NK-92 treated with Interleukin-12 subunit alpha and Interleukin-12 subunit beta, amount 100 ng/mL, for 24 hours (cell line): ENCODE results near the gene ASNSD1.
A peak's percentile ranks its signal among the peaks of the same experiment; 100 is the strongest.

Source experiments
- DNase-seq: peaks from one replicate; lab custom pipeline; 2025; lab: John Stamatoyannopoulos, UW

The ASNSD1 gene

DNA sequence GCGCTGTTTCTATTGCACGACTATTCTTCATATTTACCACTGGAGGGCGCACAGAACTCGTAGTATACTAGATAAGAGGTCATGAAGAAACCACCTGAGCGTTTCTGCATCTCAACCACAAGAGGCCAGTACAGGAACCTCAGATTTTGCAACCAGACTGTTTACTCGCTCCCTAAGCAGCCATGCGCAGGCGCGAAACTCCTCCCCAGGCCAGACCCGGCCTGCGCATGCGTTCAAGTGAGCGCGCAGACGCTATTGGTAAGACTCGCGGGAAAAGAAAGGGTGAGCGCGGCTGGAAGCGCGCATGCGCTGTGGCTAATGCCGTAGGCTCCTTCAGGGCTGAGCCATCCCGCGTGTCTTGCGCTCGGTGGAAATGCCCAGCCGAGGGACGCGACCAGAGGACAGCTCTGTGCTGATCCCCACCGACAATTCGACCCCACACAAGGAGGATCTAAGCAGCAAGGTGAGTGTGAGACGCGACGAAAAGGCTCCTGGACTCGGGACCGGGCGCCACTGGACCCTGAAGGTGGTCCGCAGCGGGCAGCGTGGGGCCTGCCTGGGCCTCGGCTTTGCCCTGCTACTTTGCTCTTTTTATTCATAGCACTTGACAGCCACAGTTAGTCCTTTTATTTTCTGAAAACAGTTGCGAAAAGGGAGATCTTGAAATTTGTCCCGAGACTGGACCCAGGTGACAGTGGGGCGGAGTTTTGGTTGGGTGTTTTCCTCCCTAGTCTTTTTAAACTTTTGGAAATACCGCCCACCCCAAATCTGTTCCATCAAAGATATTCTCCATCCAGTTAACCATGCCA lies at the start of gene ASNSD1:
TSS of gene ASNSD1 (plus strand) at position 312 of the 809 bp plus-strand sequence. CDS start 4,674 bp downstream, outside the sequence.
- DNase-seq: peak; percentile 97

DNA sequence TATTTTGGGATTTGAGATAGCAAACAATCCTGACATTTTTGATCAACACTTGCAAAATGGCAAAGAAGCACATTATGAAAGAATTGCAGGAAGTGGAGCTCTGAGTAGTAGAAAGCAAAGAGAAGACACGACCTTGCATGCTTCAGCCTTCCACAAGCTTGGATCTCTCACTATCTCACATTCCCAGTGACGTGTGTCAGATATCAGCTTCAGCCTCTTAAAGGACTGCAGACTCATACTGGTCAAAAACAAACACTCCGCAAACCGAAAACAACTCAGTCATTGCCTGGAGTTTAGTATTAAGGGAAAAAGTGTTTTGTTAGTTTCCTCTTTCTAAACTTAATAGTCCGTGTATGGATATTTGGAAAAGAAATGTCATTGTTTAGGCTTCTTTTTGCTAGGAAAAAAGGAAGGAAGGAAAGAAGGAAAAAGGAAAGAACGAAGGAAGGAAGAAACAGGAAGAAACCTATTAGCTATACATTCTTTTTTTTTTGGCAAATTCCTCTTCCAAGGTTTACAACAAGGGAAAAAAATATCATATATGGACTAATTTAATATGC lies 48.1 kb upstream of the ASNSD1 start:
- DNase-seq: no peak

DNA sequence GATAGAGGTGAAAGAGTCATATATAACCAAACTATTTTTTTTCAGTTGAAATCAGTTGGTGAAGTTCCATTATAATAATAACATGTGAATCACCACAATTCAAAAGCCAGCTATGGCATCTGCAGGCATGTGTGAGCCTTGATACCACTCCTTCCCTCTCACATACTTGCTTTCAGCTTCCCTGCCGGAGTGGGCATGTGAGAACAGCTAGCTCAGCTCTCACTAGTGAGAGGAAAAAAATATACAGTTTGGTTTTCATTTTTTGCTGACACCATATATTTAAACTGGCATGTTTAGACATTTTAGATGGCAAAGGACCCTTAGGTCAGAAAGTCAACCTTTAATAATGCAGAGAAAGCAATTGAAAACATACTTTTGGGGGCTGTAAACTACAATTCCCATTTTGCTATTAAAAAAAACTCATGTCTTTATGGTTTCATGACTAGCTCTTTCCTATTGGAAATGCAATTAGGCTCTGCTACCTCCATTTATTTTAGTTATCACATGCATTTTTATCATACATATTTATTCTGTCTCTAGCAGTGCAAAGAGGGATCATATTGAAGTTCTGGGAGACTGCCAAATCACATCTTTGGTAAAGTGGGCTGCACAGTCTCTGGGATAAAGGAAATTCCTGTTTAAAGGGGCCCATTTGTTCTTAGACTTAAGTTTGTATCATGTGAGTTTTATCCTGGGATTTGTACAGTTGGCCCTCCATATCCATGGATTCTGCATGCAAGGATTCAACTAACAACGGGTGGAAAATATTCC lies 47.4 kb upstream of the ASNSD1 start:
- no peak for DNase-seq

DNA sequence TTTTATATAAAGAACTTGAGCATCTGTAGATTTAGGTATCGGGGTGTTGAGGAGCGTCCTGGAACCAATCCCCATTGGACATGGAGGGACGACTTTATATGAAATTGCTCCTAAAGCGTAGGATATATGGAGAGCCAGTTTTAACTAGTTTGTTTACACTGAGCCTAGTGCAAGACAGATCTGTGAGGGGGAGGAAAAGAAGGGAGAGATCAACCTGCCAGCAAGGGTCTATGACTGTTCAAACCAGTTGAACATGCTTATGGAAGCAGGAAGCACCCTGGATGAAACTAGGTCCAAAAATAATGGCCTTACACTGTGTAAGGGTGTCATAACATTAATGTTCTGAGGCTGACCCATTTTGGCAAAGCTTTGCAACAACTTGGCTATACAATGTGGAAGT lies 46.7 kb upstream of the ASNSD1 start:
- DNase-seq: no peak

DNA sequence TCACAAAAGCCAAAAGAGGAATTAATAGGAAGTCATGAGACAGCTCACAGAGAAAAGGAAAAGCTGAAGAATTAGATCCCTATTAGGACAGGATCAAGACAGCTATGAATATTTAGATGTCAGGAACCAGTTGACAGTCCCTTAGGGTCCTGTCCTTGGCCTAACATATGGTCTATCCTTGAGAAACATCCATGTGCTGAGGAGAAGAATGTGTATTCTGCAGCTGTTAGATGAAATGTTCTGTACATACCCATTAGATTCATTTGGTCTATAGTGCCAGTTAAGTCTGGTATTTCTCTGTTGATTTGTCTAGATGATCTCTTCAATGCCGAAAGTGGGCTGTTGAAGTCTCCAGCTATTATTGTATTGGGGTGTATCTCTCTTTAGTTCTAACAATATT lies 43.1 kb upstream of the ASNSD1 start:
- no peak for DNase-seq

DNA sequence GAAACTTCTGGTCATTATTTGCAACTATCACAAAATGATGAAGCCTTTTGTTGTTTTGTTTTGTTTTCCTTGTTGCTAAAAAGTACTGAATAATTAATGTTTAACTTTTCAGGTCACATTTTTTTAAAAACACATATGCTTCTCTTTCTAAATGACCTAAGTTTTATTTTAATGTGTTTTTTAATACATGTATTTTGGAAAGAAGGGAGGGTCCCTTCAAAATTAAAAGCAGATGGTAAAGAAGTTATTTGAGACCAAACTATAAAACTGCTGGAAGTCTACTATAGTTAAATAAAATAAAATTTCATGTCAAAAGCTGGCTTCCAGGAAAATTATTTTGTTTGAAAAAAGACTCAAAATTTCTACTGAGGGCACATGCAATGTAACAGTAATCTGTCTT lies 39.5 kb upstream of the ASNSD1 start:
- no peak for DNase-seq

DNA sequence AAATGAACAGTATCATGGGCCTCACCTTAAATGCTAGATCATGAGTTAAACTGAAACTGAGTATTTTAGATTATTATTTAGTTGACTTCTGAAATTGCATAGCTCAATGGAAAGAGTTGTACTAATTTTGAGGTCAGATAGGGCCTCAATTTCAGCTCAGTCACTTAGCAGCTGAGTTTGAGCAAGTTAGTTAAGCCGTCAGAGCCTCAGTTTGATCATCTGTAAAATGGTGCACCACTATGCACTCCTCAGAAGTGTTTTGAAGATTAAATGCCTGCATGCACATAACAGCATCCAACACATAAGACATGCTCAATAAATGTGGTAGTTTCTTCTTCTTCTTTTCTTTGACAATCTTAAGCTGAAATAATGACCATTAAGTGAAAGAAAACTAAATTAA lies 38.2 kb upstream of the ASNSD1 start:
- no peak for DNase-seq

DNA sequence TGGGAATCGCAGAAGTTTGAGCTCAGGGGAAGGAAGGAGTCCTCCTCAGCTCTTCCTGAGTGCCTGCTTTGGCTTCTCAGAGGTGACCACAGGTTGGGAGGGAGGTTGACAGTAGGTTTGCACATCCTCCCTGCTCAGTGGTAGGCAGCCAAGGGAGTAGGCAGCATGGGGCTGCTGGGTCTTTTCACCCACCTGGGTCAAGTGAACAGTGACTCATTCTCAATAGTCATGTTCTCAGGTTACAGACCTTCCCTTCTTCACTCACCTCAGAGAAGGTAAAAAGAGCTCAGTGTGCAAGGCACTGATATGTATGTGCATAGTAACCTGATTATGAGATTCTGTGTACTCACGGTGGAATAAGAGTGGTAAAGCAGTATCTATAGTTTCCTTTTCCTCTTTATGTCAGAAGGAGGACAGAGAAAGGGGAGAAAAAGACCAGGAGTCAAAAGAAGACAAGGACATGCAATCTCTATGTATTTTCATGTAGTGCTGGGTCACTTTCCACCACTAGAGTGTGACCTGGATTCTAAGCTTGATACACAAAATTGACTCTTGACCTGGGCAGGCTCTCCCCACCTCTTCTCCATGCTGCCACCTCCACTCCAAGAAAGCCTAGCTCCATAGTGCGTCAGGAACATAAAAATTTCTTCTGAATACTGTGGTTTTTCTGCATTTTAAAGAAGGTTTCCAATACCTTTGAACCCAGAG lies 36.5 kb upstream of the ASNSD1 start:
- DNase-seq: no peak

DNA sequence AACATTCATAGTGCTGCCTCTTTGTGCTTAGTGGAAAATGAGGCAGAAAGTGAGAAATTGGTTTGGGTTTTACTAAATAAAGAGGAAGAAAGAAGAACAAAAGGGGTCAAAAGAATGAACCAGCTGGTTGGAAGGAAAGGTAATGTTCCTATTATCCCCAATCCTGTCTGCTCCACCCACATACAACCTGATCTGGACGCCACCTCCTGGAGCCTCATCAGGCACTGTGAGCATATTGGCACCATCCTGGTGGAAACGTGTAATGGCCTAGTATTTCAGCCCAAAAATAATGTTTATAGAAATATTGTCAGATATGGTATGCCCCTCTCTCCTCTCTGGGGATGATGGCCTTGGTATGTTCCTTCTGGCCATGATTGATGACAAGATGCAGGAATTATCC lies 35.6 kb upstream of the ASNSD1 start:
- DNase-seq: no peak

DNA sequence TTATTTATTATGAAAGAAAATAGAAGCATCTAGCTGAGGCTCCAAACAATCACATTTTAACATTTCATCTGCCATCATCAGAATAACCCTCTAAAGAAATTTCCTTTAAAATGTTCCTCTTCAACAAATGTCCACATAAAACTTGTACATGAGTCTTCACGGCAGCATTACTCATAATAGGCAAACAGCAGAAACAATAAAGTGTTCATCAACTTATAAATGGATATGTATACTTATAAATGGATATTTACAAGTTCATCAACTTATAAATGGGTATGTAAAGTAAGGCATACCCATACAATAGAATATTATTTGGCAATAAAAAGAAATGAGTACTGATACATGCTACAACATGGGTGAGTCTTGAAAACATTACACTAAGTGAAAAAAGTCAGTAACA lies 33.5 kb upstream of the ASNSD1 start:
- DNase-seq: no peak

DNA sequence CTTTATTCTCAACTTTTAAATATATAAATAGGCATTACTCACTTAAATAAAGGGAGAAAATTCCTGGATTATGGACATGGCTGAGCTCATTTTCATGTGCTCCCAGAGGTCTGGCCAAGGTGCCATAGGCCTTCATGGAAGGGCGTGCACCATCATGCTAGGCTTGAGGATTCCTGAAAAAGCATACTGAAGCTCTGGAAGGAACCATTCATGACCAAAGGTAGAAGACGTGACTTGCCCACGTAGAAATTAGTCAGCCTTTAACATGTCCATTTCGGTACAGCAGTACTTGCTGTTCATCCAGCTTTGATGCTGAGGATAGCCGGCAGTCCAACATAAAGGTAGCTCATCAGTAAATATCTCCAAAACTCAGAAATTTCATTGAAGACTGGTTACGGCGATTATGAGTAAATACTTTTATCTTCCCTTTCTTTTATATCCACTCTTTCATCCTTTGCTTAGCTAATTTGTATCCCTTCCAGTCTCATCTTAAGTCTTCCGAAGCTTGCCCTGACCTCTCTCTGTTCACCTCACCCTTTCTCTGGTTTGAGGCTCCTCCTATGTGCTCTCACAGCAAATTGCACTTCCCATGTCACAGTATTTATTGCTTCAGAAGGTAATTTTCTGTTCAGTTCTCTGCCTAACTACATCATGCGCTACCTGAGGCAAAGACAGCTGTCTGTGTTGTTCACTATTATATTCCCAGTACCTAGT lies 32.3 kb upstream of the ASNSD1 start:
- DNase-seq: no peak

DNA sequence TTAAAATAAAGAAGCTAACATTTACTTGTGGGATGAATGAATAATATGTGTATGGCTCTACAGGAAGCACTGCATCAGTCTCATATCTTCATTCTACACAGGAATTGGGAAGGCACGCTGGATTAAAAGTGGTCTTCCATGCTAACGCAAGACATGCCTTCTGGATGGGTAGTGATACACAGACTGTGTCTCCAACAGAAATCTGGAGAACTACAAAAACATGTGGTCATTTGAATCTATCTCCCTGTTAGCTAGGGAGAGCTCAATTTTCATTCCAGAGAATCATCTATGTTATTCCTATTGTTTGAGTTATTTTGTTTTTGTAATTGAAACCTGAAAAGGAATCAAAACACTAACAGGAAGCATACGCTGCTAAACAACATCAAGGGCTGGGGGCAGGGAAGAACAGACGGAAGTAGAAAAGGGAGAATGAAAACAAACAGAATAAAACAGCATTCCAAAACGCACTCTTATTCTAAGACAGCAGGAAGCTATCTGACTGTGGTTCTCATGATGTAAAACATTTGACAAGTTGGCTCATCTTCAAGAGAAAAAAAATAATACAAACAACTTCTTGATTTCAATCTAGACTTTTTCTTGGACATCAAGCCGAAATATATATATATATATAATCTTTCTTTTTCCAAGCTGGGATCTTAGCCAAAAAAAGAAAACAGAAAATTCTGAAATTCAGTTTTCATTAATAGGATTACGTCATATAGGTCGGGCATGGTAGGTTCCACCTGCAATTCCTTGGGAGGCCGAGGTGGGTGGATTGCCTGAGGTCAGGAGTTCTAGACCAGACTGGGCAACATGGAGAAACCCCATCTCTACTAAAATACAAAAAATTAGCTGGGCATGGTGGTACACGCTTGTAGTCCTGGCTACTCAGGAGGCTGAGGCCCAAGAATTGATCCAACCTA lies 31.5 kb upstream of the ASNSD1 start:
- DNase-seq: no peak

DNA sequence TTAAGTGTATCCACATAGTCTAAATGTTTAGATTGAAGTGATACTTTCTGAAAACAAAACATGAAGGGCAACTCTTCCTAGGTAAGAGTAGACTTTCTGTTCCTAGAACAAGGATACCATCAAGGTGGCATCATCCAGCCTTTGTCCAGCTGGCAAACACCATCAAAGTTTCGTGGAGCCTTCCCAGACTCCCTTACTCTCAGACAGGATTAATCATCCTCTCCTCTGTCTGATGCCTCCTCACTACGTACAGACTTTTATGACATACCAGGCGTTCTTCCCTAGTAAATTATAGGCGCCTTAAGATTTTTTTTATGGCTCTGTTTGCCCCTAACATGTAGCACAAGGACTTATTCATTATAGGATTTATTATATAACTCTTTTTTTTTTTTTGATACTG lies 29.4 kb upstream of the ASNSD1 start:
- DNase-seq: no peak

DNA sequence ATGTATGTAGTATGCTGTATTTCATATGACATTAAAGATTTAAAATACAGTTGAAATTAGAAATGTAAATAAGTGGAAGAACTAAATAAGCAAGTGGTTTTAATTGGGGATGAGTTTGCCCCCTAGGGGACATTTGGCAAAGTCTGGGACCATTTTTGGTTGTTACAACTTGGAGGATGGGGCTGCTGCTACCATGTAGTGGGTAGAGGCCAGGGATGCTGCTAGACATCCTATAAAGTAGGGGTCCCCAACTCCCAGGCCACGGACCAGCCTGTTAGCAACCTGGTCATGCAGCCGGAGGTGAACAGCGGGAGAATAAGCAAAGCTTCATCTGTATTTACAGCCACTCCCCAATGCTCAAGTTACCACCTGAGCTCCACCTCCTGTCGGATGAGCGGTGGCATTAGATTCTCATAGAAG lies 27.9 kb upstream of the ASNSD1 start:
- no peak for DNase-seq

DNA sequence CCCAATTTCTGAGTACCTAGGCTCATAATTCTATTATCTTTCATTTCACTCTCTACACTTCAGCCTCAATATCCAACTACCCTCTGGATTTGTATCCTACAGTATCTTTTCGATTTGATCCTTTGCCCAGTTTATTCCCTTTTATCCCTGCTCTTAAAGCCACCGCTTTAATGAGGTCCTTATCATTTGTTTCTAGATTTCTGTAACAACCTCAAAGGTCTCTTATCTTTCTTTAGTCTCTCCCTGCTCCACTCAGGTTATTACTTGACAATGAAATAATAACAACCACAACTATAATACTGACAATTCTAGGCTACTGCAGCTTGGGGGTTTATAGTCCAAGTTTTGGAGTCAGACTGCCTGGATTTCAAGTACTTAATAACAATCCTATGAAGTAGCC lies 25.9 kb upstream of the ASNSD1 start:
- DNase-seq: no peak

DNA sequence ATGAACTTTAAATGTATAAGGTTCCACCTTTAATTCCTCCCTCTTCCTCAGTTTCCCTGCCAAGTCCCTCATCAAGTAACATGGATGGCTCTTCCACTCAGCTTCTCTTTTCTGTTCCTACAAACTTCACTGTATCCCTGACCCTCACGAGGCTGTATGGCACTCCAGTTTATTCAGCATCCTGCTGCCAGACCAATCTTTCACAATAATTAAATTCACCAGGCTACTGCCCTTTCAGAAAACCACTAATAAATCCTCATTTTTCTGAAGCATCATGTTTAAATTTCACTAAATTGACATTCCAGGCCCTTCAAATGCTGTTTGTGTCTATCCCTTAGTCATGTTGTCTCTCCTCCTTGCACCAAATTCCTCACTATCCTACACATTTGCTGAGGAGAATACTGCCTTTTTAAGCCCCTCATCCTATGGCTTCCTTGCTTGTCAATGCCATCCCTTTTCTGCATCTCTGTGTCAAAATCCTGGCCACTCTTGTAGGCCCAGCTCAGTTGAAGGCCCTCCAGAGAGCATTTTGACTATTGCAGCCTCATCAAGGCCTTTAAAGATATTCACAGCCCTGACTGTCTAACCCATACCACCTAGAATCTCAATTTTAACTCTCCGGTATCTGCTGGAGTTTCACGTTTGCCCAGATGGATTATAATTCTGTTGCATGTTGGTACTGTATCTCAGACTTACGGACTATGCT lies 22.8 kb upstream of the ASNSD1 start:
- no peak for DNase-seq

DNA sequence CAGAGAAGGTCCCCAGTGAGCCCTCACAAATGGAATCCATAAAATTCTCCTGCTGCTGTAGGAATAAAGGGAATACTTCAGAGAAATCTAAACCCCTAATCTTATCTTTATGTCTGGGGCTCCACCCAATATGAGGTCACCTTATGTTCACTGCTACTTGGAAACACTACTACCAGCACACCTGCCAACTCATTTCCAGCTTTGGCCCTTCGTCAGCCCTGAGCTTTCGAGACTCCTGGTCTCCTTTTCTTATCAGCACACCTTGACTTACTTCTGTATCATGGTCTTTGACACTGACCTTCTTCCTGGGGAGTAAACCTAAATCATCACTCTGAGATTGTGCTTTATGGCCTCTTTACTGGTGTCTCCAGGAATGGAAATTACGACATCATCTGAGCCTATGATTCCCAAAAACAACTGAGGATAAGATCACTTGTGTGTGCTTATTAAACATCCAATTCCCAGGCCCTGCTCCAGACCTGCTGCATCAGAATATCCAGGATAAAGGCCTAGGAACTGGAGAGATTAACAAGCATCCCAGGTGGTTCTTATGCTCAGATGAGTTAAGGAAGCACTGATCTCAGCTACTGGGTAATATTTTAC lies 22.2 kb upstream of the ASNSD1 start:
- DNase-seq: no peak

DNA sequence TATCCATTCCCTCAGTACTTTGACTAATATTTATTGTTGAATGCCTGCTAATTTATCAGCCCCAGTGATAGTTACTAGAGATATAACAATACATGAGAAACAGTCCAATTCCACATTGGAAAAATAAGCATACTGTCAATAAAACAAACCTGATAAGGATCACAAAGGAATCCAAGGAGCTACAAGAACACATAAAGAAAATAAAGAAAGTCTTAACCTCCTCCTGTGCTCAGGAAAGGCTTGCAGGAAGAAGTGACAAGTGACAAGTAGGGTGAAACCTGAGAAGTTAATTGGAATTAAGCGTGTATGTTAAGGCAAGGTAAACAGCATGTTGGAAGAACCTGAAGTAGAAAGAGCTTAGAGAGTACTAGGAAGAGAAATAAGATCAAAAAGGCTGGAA lies 20.3 kb upstream of the ASNSD1 start:
- DNase-seq: no peak

DNA sequence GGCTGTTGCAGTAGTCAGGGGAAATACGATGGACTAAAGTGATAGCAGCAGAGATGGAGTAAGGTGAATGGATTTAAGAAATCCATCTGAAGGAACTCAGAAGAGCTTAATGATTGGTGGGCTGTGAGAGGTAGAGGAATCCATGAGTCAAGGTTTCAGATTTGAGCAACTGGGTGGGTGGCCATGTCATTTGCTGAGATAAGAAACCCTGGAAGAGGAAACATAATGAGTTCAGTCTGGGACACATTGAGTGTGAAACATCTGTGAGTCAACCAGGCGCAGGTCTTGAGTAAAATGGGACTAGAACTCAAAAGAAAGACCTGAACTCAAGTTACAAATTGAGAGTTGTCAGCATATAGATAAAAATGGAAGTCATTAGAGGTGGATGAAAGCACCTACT lies 19.7 kb upstream of the ASNSD1 start:
- DNase-seq: no peak

DNA sequence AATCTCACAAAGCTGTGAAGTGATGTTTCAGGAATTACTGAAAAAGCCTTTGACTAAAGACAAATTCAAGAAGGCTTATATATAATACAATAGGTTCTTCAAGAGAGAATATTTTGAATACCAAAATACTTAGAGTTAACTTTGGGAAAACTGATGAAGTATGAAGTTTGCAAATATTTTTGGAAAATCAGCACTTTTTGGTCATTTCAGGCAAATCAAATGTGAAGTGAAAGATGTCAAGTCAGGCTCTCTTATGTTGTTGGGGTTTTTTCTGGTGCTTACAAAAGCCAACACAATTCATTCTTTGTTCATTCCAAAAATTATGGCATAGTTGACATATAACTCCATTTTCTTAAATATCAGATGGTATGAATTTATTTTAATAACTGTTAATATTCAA lies 14.7 kb upstream of the ASNSD1 start:
- no peak for DNase-seq
